GM12878 (cell line): ENCODE measurements around the gene MAML3. TPM values are rescaled to one million over a fixed set of nuclear protein-coding genes. Genes with fewer than 3 reads are reported as not detected.

ENCODE experiments used
- ATAC-seq: fragments of 200-7000 bp; cut with Tn5 transposase; 3 replicates; pipeline ENCODE4 v1.9.1; 2020; ENCODE audit warnings: mild to moderate bottlenecking, moderate library complexity
- BruUV-seq: library from RNA; stranded (reverse); fragments of 400-500 nt; replicated peaks from 2 replicates; lab custom pipeline; 2021; lab: Mats Ljungman, UMichigan
- CTCF ChIA-PET: fragments of 300-600 bp; sonication (Branson Sonifier 250); formaldehyde crosslinking; extraction: SDS; loops from one replicate; lab custom pipeline; 2021; ENCODE audit warnings: inconsistent platforms; lab: Yijun Ruan, JAX
- POLR2A ChIA-PET: fragments of 350-600 bp; formaldehyde crosslinking; extraction: SDS; loops from one replicate; lab custom pipeline; 2021; ENCODE audit warnings: inconsistent platforms; lab: Charles Lee
- RAD21 ChIA-PET: fragments of 300-600 bp; sonication (Branson Sonifier 250); formaldehyde crosslinking; loops from one replicate; lab custom pipeline; 2023; ENCODE audit warnings: antibody characterized with exemption; ENCODE audit not compliant: unreplicated experiment; lab: Charles Lee
- SMC1A ChIA-PET: fragments of 300-600 bp; sonication (Branson Sonifier 250); formaldehyde crosslinking; loops from one replicate; lab custom pipeline; 2023; ENCODE audit not compliant: unreplicated experiment, uncharacterized antibody; lab: Charles Lee
- DNase-seq: peaks from one replicate; pipeline ENCODE4 v3.0.0-alpha.2; 2011; ENCODE audit warnings: low read depth, low spot score
- FAIRE-seq: peaks from 3 replicates; lab custom pipeline; 2011; peaks lifted over from hg19 to GRCh38; lab: Jason Lieb, UNC
- H2AFZ ChIP-seq: 2 replicates; pipeline ENCODE4 v1.6.0; 2011; ENCODE audit warnings: low read depth, low read length, control low read depth; ENCODE audit not compliant: control insufficient read depth
- H3K27ac ChIP-seq: 2 replicates; pipeline ENCODE4 v1.5.1; 2011; ENCODE audit warnings: control low read depth; ENCODE audit not compliant: control insufficient read depth, insufficient read depth
- H3K27me3 ChIP-seq, 2 experiments: replicated peaks in 1 of 2; 2 replicates each; pipeline versions ENCODE4 v1.6.0 to v1.6.1; 2011; ENCODE audit warnings: low read length in 1 of 2; ENCODE audit not compliant: control insufficient read depth in 2 of 2, insufficient read depth in 2 of 2
- H3K36me3 ChIP-seq, 2 experiments: 2 replicates each; pipeline ENCODE4 v1.5.1; 2011; ENCODE audit warnings: low read length in 1 of 2; ENCODE audit not compliant: control insufficient read depth in 2 of 2, insufficient read depth in 2 of 2
- H3K4me1 ChIP-seq: 2 replicates; pipeline ENCODE4 v1.6.1; 2011; ENCODE audit warnings: mild to moderate bottlenecking, low read length, moderate library complexity, mixed read lengths; ENCODE audit not compliant: control insufficient read depth, insufficient read depth
- H3K4me2 ChIP-seq: 2 replicates; pipeline ENCODE4 v1.6.0; 2011; ENCODE audit warnings: control low read depth; ENCODE audit not compliant: control insufficient read depth, insufficient read depth
- H3K4me3 ChIP-seq: fragments of 200-600 bp; sonication (generic); 2 replicates; pipeline ENCODE4 v1.5.1; 2016
- H3K79me2 ChIP-seq: 2 replicates; pipeline ENCODE4 v1.6.0; 2011; ENCODE audit warnings: low read length; ENCODE audit not compliant: control insufficient read depth, insufficient read depth
- H3K9ac ChIP-seq: 2 replicates; pipeline ENCODE4 v1.8.0; 2011; ENCODE audit warnings: low read length, control low read depth, mixed read lengths; ENCODE audit not compliant: control insufficient read depth, insufficient read depth
- H3K9me3 ChIP-seq: replicated peaks from 3 replicates; pipeline ENCODE4 v1.5.1; 2011; ENCODE audit warnings: mild to moderate bottlenecking, low read length; ENCODE audit not compliant: control insufficient read depth, insufficient read depth
- H4K20me1 ChIP-seq: 2 replicates; pipeline ENCODE4 v1.6.0; 2011; ENCODE audit not compliant: control insufficient read depth, insufficient read depth
- BCLAF1 ChIP-seq: fragments of 450-650 bp; IDR thresholded peaks from 2 replicates; pipeline ENCODE4 v1.6.1; 2017; ENCODE audit warnings: antibody characterized with exemption, mild to moderate bottlenecking, moderate library complexity
- BRCA1 ChIP-seq: IDR thresholded peaks from 2 replicates; pipeline ENCODE4 v1.6.1; 2011; ENCODE audit warnings: low read depth, low read length, improper control_type of control experiment
- CEBPZ ChIP-seq: fragments of 150-350 bp; IDR thresholded peaks from 2 replicates; pipeline ENCODE4 v1.6.1; 2016; ENCODE audit warnings: low read depth, low read length
- DPF2 ChIP-seq: fragments of 450-650 bp; IDR thresholded peaks from 2 replicates; pipeline ENCODE4 v1.6.1; 2017; ENCODE audit warnings: mild to moderate bottlenecking
- EP300 ChIP-seq, 2 experiments: fragments of 150-350 bp in 1 of 2; IDR thresholded peaks; 2 replicates each; pipeline ENCODE4 v1.6.1; 2011 to 2012; ENCODE audit warnings: low read depth in 2 of 2, low read length in 2 of 2, borderline replicate concordance in 1 of 2, improper control_type of control experiment in 1 of 2, inconsistent platforms in 1 of 2; ENCODE audit not compliant: control insufficient read depth in 1 of 2
- ESRRA ChIP-seq: IDR thresholded peaks from 2 replicates; pipeline ENCODE4 v1.6.1; 2012; ENCODE audit warnings: mild to moderate bottlenecking, low read length, improper control_type of control experiment
- HDAC2 ChIP-seq: fragments of 200-600 bp; sonication (generic); IDR thresholded peaks from 2 replicates; pipeline ENCODE4 v1.6.1; 2017
- MEF2B ChIP-seq: fragments of 450-650 bp; IDR thresholded peaks from 2 replicates; pipeline ENCODE4 v1.6.1; 2018; ENCODE audit warnings: mild to moderate bottlenecking, moderate library complexity; ENCODE audit not compliant: partially characterized antibody, poor library complexity, severe bottlenecking
- NFXL1 ChIP-seq: fragments of 450-650 bp; IDR thresholded peaks from 2 replicates; pipeline ENCODE4 v1.6.1; 2017; ENCODE audit warnings: antibody characterized with exemption, mild to moderate bottlenecking, borderline replicate concordance
- NR2C1 ChIP-seq: fragments of 450-650 bp; IDR thresholded peaks from 2 replicates; pipeline ENCODE4 v1.6.1; 2017; ENCODE audit warnings: antibody characterized with exemption, mild to moderate bottlenecking, moderate library complexity
- NR2C2 ChIP-seq: IDR thresholded peaks from 2 replicates; pipeline ENCODE4 v1.6.1; 2011; ENCODE audit warnings: borderline replicate concordance, low read depth; ENCODE audit not compliant: control insufficient read depth, insufficient read length
- POLR2A ChIP-seq: IDR thresholded peaks from 2 replicates; pipeline ENCODE4 v1.6.1; 2011; ENCODE audit warnings: low read depth, mild to moderate bottlenecking, low read length
- WGBS: methylation state at CpG from one replicate; pipeline ENCODE4 v1.1.6; 2016; ENCODE audit warnings: low lambda C conversion rate; ENCODE audit not compliant: insufficient replicate concordance, insufficient coverage; ENCODE audit errors: missing lambda C conversion rate; 5-methylcytosine and 5-hydroxymethylcytosine counted together
- in situ Hi-C: fragments of 300-500 bp; cut with MboI; formaldehyde crosslinking; loops from 9 replicates; pipeline ENCODE4 v1.14.3; 2018; ENCODE audit warnings: mixed read lengths
- intact Hi-C: fragments of 100-400 bp; cut with micrococcal nuclease; formaldehyde crosslinking; loops from one replicate; pipeline ENCODE4 v1.14.2; 2022; ENCODE audit not compliant: unreplicated experiment
- polyA plus RNA-seq, 11 experiments: library from polyadenylated mRNA; depleted of rRNA in 4 of 11; unstranded in 6 of 11; stranded (reverse) in 5 of 11; fragments of >200 nt; fragmentation: Nextera tagmentation in 4 of 11; fragmentation: Illumina TruSeq in 1 of 11; extraction: Ambion mirVana in 4 of 11; extraction: Trizol in 1 of 11; gene quantifications; 1 replicate in 1 of 11; 2 replicates in 10 of 11; pipeline versions ENCODE4 v1.2.1 to v1.2.3, GENCODE V29; 2011 to 2016; ENCODE audit warnings: inconsistent platforms in 2 of 11, missing spikeins in 2 of 11, low read depth in 1 of 11
- total RNA-seq, 4 experiments: library from RNA; depleted of rRNA in 3 of 4; stranded (reverse); fragments of >200 nt in 3 of 4; fragmentation: Illumina TruSeq in 1 of 4; extraction: Trizol in 1 of 4; gene quantifications; 2 replicates each; pipeline versions ENCODE4 v1.2.1 to v1.2.3, GENCODE V29; 2013 to 2021

MAML3 gene
- total and polyA plus RNA-seq, 10 of the 15 experiments (the other 5 are each of a cell fraction or from before 2014, with no cell fraction given): under 0.01 to 0.53 (median 0.06) TPM; not detected in 2

- BruUV-seq: no TSS peak
- H3K4me2 ChIP-seq: no peak overlapping the region
- no peak overlapping the region for H3K9ac ChIP-seq
- ChIA-PET POLR2A (no interaction called here), CTCF (no interaction called here), RAD21 (interaction anchor here (0.6 kb wide), 1 partner anchor 146 kb away, joined by 3 read pairs; no protein-coding TSS in a partner anchor), SMC1A (interaction anchor here (1.0 kb wide), 1 partner anchor 9 kb away, joined by 4 read pairs; no protein-coding TSS in a partner anchor)
- H3K4me1 ChIP-seq: no peaks in the 10 kb centered on the region
- no peak overlapping the region for H2AFZ ChIP-seq
- FAIRE-seq (no peak), DNase-seq (no peak), ATAC-seq (no peak)
- no peaks in the 10 kb centered on the region for H3K9me3 ChIP-seq
- in situ Hi-C loops: no loop called here
- 33% methylated on average over 14 of the region's 14 CpGs for WGBS
- no peaks in the 10 kb centered on the region for H3K36me3 ChIP-seq
- H3K79me2 ChIP-seq: no peaks in the 10 kb centered on the region
- no peak overlapping the region for H3K27ac ChIP-seq
- intact Hi-C loops: no loop called here
- no peak for TF ChIP-seq ESRRA
- TF ChIP-seq NR2C2: no peak
- TF ChIP-seq HDAC2: no peak
- no peak for TF ChIP-seq NR2C1
- TF ChIP-seq BRCA1: no peak
- no peak for TF ChIP-seq BCLAF1
- TF ChIP-seq CEBPZ: no peak
- no peak for TF ChIP-seq DPF2
- no peak for TF ChIP-seq NFXL1
- no peak for TF ChIP-seq POLR2A
- no peak for TF ChIP-seq MEF2B
- no peak for TF ChIP-seq EP300 (IDR thresholded peaks at IDR 0.05; ENCODE audit: borderline replicate concordance in 1 of 2, control insufficient read depth in 1 of 2, low read depth in 2 of 2, low read length in 2 of 2)
- peaks cover 0 to 4% of the 10 kb centered on the region in 2 experiments; a peak in 1 of 4 replicates for H3K27me3 ChIP-seq
- H4K20me1 ChIP-seq: no peaks in the 10 kb centered on the region
- no peak overlapping the region for H3K4me3 ChIP-seq
These were observed 149.5 kb downstream of the MAML3 start for GRCh38 chr4:140004549-140004895.
